Fibroblast of lung (primary cell): ENCODE measurements around the gene ZCCHC4. TPM values are rescaled to one million over a fixed set of nuclear protein-coding genes. Genes with fewer than 3 reads are reported as not detected.

Experiments used
- DNase-seq, 2 donors: peaks; one replicate each; pipeline versions ENCODE4 v3.0.0 to v3.0.0-alpha.2; 2010; ENCODE audit warnings: low read depth in 2 of 2
- H2AFZ ChIP-seq: 2 replicates; pipeline ENCODE4 v1.5.1; 2012; ENCODE audit warnings: low read length, control low read depth, inconsistent platforms
- H3K27ac ChIP-seq: 2 replicates; pipeline ENCODE4 v1.5.1; 2011; ENCODE audit warnings: low read length, control low read depth; ENCODE audit not compliant: insufficient read depth
- H3K27me3 ChIP-seq: 2 replicates; pipeline ENCODE4 v1.5.1; 2011; ENCODE audit warnings: mild to moderate bottlenecking, low read length; ENCODE audit not compliant: control insufficient read depth, insufficient read depth
- H3K36me3 ChIP-seq: 2 replicates; pipeline ENCODE4 v1.5.1; 2011; ENCODE audit warnings: low read length; ENCODE audit not compliant: control insufficient read depth, insufficient read depth
- H3K4me1 ChIP-seq: 2 replicates; pipeline ENCODE4 v1.5.1; 2011; ENCODE audit warnings: low read length; ENCODE audit not compliant: control insufficient read depth, insufficient read depth; ENCODE audit errors: extremely low read depth
- H3K4me2 ChIP-seq: 2 replicates; pipeline ENCODE4 v1.5.1; 2011; ENCODE audit warnings: low read length, control low read depth; ENCODE audit not compliant: insufficient read depth; ENCODE audit errors: extremely low read depth
- H3K4me3 ChIP-seq, 4 experiments: fragments of 200-600 bp in 1 of 4; sonication (generic) in 1 of 4; replicated peaks in 1 of 4; 2 replicates each; pipeline ENCODE4 v1.5.1; 2011 to 2016; ENCODE audit warnings: low read length in 4 of 4, low read depth in 3 of 4, mild to moderate bottlenecking in 3 of 4, control low read depth in 2 of 4, inconsistent platforms in 1 of 4, mixed read lengths in 1 of 4; ENCODE audit not compliant: insufficient read depth in 1 of 4; ENCODE audit errors: control extremely low read depth in 1 of 4
- H3K79me2 ChIP-seq: 2 replicates; pipeline ENCODE4 v1.5.1; 2012; ENCODE audit warnings: mild to moderate bottlenecking, low read length, inconsistent platforms; ENCODE audit not compliant: control insufficient read depth, insufficient read depth
- H3K9ac ChIP-seq: 2 replicates; pipeline ENCODE4 v1.5.1; 2011; ENCODE audit warnings: mild to moderate bottlenecking, low read length, control low read depth; ENCODE audit not compliant: insufficient read depth
- H3K9me3 ChIP-seq: 2 replicates; pipeline ENCODE4 v1.5.1; 2012; ENCODE audit warnings: low read depth, low read length; ENCODE audit not compliant: control insufficient read depth, insufficient read depth
- H4K20me1 ChIP-seq: 2 replicates; pipeline ENCODE4 v1.5.1; 2011; ENCODE audit warnings: low read length; ENCODE audit not compliant: control insufficient read depth, insufficient read depth; ENCODE audit errors: extremely low read depth
- polyA plus RNA-seq, 2 donors: library from polyadenylated mRNA; depleted of rRNA in 1 of 2; stranded (reverse) in 1 of 2; unstranded in 1 of 2; fragments of >200 nt; gene quantifications; 2 replicates each; pipeline ENCODE4 v1.2.1, GENCODE V29; 2011 to 2012; ENCODE audit warnings: missing spikeins in 1 of 2
- total RNA-seq: library from RNA; depleted of rRNA; stranded (reverse); fragments of >200 nt; gene quantifications from 2 replicates; pipeline ENCODE4 v1.2.1, GENCODE V29; 2014
- TF ChIP-seq, protein P1 (sequence below), 2 donors: IDR thresholded peaks in 1 of 2; conservative IDR thresholded peaks in 1 of 2; 1 replicate in 1 of 2; 2 replicates in 1 of 2; pipeline ENCODE4 v1.5.1; 2011 to 2012; ENCODE audit warnings: low read length in 2 of 2, control low read depth in 1 of 2, inconsistent platforms in 1 of 2, low read depth in 1 of 2, mild to moderate bottlenecking in 1 of 2

Gene ZCCHC4
- total and polyA plus RNA-seq, 2 donors (not counting 1 experiment from before 2014, with no cell fraction given): 15.5 to 15.6 TPM

DNA sequence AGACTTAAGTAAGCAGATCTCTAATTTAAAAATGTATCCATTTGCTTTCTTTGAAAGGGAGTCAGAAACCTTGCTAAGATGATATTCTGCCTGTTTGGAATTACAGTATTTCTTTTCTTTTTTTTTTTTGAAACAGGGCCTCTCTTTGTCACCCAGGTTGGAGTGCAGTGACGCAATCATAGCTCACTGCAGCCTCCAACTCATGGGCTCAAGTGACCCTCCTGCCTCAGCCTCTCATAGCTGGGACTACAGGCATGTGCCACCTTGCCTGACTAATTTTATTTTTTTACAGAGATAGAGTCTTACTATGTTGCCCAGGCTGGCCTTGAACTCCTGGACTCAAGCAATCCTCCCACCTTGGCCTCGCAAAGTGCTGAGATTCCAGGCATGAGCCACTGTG, 104.4 kb downstream of the ZCCHC4 start:
- no peak for DNase-seq
- Histone ChIP-seq H3K9me3 (no peaks in the 10 kb centered on the region), H3K4me1 (no peaks in the 10 kb centered on the region), H2AFZ (no peak overlapping the region), H3K79me2 (no peaks in the 10 kb centered on the region), H3K4me3 (no peak overlapping the region), H3K27ac (no peak overlapping the region), H3K27me3 (no peaks in the 10 kb centered on the region), H4K20me1 (no peaks in the 10 kb centered on the region), H3K36me3 (peaks cover 3% of the 10 kb centered on the region), H3K4me2 (no peak overlapping the region), H3K9ac (no peak overlapping the region)
- TF ChIP-seq, protein P1, sequence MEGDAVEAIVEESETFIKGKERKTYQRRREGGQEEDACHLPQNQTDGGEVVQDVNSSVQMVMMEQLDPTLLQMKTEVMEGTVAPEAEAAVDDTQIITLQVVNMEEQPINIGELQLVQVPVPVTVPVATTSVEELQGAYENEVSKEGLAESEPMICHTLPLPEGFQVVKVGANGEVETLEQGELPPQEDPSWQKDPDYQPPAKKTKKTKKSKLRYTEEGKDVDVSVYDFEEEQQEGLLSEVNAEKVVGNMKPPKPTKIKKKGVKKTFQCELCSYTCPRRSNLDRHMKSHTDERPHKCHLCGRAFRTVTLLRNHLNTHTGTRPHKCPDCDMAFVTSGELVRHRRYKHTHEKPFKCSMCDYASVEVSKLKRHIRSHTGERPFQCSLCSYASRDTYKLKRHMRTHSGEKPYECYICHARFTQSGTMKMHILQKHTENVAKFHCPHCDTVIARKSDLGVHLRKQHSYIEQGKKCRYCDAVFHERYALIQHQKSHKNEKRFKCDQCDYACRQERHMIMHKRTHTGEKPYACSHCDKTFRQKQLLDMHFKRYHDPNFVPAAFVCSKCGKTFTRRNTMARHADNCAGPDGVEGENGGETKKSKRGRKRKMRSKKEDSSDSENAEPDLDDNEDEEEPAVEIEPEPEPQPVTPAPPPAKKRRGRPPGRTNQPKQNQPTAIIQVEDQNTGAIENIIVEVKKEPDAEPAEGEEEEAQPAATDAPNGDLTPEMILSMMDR (conservative IDR thresholded peaks at IDR 0.05 in 1 of 2, IDR thresholded peaks at IDR 0.05 in 1 of 2; ENCODE audit: low read depth in 1 of 2, low read length in 2 of 2): no peak

Other genes with a start within 250 kb of the ZCCHC4 start
- 9.2 and 12.4 TPM in 2 replicates for gene SEPSECS, start 152.3 kb upstream of the ZCCHC4 start, total RNA-seq
- 3.6 and 5.9 TPM in 2 replicates for gene SEPSECS, start 152.3 kb upstream of the ZCCHC4 start, polyA plus RNA-seq
- gene PI4K2B, start 78.7 kb upstream of the ZCCHC4 start, total RNA-seq: 11.3 and 21.0 TPM in 2 replicates
- gene PI4K2B, start 78.7 kb upstream of the ZCCHC4 start, polyA plus RNA-seq: 20.5 and 23.9 TPM in 2 replicates
- gene ANAPC4, start 64.5 kb downstream of the ZCCHC4 start, total RNA-seq: 23.4 and 27.1 TPM in 2 replicates
- 15.0 and 15.9 TPM in 2 replicates for gene ANAPC4, start 64.5 kb downstream of the ZCCHC4 start, polyA plus RNA-seq